ENCODE data around the gene BLTP3A.
"Not testable (repeated sequence)": the region's sequence is repeated elsewhere in the genome, so short reads cannot be mapped to it uniquely, and the experiment has no call there.

BLTP3A gene, protein sequence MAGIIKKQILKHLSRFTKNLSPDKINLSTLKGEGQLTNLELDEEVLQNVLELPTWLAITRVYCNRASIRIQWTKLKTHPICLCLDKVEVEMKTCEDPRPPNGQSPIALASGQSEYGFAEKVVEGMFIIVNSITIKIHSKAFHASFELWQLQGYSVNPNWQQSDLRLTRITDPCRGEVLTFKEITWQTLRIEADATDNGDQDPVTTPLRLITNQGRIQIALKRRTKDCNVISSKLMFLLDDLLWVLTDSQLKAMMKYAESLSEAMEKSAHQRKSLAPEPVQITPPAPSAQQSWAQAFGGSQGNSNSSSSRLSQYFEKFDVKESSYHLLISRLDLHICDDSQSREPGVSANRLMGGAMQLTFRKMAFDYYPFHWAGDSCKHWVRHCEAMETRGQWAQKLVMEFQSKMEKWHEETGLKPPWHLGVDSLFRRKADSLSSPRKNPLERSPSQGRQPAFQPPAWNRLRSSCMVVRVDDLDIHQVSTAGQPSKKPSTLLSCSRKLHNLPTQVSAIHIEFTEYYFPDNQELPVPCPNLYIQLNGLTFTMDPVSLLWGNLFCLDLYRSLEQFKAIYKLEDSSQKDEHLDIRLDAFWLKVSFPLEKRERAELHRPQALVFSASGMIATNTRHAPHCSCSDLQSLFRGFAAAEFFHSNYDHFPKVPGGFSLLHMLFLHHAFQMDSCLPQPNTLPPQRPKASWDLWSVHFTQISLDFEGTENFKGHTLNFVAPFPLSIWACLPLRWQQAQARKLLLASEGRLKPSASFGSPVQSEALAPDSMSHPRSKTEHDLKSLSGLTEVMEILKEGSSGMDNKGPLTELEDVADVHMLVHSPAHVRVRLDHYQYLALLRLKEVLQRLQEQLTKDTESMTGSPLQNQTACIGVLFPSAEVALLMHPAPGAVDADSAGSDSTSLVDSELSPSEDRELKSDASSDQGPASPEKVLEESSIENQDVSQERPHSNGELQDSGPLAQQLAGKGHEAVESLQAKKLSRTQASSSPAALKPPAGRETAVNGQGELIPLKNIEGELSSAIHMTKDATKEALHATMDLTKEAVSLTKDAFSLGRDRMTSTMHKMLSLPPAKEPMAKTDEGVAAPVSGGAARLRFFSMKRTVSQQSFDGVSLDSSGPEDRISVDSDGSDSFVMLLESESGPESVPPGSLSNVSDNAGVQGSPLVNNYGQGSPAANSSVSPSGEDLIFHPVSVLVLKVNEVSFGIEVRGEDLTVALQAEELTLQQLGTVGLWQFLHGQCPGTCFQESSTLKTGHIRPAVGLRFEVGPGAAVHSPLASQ (N-terminal part only)

DNA sequence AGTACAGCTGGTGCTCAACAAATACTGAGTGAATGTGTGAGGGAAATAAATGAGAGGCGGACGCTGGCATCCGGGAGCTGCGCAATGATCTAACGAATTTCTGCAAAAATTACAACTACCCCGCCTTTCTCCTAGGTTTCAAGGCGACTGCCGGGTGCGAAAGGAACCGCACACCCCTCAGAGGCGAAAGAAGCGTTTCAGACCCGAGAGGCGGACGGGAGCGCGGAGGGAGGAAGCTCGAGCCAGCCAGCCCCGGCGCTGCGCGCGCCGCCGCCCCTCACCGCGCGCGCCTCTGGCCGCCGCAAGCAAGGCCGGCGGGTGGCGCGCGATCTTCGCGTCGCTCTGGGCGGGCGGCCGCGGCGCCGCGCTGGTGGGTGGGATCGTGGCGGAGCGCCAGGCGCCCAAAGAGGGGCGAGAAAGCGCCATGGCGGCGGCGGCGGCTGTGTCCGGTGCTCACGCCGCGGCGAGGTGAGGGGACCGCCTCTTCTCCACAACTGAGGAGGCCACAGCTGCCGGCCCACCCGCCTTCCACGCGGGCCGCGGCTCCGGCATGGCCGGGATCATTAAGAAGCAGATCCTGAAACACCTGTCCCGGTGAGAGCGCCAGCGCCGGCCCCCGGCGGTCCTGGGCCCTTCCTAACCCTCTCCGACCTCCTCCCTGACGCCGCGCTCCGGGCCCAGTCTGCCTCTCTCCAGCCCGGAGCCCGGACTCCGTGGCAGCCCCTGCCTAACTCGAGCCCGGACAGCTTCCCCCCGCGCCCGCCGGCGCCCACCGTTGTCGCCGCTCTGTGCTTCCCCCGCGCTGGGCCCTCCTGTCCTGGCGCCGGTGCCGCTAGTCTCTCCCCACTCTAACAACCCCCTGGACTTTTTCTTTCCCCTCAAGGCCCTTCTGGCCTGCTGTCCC lies at the start of gene BLTP3A:
BLTP3A (plus strand) TSS at position 383 of the 904 bp plus-strand sequence; CDS start at position 551, 168 bp downstream.
- DNase-seq: peak; percentile 91

- DNase-seq: no peak
Observed at GRCh38 chr6:34742094-34742493, 49.8 kb upstream of the BLTP3A start.

GRCh38 chr6:34743625-34744293 lies 48.1 kb upstream of the BLTP3A start:
- DNase-seq: no peak

- DNase-seq: not testable (repeated sequence)
Observed at GRCh38 chr6:34744294-34744647, 47.6 kb upstream of the BLTP3A start.

DNA sequence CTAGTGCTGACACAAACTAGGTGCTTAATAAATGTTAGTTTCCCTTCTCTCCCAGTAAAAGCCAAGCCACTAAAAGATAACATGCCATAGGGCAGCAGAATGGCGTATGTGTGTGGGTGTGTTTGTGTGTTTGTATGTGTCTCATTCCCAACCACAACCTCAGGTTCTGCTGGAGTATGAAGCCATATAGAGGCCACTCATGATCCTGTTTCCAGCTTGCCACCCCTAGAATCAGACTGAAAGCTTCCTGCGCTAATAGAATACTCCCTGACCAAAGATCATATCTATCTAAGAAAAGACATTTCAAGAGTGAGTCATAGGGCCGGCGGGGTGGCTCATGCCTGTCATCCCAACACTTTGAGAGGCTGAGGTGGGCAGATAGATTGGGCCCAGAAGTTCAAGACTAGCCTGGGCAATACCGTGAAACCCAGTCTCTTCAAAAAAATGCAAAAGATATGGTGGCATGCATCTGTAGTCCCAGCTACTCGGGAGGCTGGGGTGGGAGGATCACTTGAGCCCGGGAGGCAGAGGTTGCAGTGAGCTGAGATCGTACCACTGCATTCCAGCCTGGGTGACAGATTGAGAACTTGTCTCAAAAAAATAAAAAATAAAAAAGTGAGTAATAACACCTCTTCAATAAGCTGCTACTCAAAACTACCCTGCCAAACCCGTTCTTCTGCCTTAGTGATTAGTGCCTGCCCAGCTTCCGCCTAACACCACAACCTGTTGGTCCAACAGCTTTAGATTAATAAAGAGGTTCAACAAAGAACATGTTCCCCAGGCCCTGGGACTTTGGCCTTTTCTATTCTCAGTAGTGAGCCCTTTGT lies 46.4 kb upstream of the BLTP3A start:
- DNase-seq: peak; percentile 84

DNA sequence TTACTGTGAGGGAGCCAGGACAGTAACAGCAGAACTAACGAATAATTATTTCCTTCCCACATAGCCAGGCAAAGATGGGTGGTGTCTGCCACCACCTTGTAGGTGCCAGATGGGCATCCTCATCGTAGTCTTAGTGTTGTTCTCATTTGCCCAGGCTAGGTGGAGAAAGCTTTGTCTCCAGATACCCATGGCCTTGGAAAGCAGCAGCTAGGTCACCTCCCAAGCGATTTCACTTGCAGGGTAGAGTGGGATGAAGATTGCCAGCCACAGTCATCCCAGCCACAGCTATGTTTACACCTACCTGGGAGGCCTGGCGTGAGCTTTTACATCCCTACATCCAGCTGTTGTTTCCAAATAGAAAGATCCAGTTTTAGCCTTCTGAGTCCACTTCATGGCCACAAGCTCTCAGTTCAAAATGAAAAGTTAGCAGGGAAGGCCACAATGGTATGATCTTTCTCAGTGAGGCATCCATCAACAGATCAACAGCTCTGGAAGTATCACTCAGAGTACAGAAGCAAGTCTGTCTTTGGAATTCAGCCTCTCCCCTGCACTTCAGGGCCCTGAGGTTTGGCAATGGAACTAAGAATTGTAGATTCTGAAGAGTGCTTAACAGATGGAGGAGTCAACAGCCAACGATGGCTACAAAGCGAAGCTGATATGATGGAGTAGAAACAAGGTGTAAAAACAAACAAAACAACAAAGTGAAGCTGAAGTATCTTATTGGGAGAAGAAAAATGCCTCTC lies 45.6 kb upstream of the BLTP3A start:
- DNase-seq: no peak

- DNase-seq: no peak
Observed at GRCh38 chr6:34748757-34749156, 43.1 kb upstream of the BLTP3A start.

- peak; percentile 61 for DNase-seq
Observed at GRCh38 chr6:34756513-34756856, 35.4 kb upstream of the BLTP3A start.

- DNase-seq: no peak
Observed at GRCh38 chr6:34757687-34758274, 34.1 kb upstream of the BLTP3A start.

DNA sequence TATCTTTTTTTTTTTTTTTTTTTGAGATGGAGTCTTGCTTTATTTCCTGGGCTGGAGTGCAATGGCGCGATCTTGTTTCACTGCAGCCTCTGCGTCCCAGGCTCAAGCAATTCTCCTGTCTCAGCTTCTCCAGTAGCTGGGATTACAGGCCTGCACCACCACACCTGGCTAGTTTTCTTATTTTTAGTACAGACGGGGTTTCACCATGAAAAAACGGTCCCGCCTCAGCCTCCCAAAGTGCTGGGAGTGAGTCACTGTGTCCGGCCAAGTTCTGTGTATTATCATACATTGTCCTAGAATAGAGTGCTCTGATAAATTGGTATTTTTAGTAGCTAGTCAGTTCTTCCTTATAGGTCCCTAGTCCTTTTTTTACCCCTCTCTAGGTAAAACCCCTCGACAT lies 31.8 kb upstream of the BLTP3A start:
- no peak for DNase-seq

GRCh38 chr6:34761681-34762080 lies 30.2 kb upstream of the BLTP3A start:
- DNase-seq: not testable (repeated sequence)

DNA sequence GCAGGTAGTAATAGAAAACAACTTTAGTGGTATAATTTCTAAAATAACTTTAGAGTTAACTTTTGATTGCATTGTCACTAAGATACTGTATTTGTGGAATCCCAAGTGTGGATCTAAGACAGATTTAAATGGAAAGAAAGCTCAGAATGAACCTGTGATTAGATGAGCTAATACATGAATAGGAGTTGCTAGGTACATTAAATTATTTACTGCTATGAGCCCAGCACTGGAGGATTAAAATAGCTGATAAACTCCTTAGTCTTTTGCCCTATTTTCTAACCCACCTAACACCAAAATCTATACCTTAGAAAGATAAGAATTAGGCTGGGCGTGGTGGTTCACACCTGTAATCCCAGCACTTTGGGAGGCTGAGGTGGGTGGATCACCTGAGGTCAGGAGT lies 23.7 kb upstream of the BLTP3A start:
- DNase-seq: no peak

- no peak for DNase-seq
Observed at GRCh38 chr6:34771727-34772126, 20.2 kb upstream of the BLTP3A start.

DNA sequence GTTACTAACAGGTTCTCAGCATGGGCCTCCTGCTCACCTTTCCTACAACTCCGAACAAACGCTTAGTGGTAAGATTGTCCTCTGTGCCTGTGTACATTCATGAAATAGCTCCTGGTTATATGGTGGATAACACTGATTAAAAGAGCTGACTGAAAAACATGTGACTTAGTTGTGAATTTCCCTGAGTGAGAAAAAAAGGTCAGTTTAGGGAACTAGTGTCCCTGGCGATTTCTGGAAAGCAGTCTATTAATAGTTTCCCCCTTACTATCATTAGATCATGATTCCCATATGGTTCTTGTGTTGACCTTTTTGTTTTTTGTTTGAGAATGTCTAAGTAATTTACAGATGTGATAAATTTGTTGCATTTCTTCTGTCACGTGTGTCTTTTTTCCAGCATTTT lies 18.9 kb upstream of the BLTP3A start:
- DNase-seq: no peak

DNA sequence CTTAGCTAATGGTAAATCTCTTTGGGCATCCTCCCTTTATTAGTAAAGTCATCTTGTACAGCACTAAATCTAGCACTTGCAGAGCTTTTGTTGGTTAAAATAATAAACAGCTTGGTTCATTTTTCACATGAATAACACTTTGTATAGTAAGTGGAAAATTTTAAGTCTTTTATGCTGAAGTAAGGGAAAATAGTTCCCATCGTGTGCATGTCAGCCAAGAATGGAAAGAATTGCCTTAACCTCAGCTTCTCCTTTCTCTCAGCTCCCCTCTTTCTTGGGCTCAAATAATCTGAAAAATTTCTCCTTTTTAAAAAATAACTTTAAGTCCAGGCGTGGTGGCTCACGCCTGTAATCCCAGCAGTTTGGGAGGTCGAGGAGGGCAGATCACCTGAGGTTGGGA lies 18.0 kb upstream of the BLTP3A start:
- DNase-seq: no peak

DNA sequence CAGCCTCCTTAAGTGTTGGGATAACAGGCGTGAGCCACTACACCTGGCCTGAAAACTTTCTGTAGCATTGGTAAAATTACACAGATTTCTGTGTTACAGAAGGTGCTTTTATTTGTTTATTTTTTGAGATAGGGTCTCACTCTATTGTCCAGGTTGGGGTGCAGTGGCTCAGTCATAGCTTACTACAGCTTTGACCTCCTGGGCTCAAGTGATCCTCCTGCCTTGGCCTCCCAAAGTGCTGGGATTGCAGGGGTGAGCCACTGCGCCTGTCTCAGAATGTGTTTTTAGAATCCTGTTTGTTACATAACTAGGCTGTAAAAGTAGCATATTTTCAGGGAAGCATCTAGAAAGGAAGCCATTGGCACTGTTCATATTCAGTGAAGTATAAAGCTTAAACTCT lies 16.9 kb upstream of the BLTP3A start:
- DNase-seq: no peak

DNA sequence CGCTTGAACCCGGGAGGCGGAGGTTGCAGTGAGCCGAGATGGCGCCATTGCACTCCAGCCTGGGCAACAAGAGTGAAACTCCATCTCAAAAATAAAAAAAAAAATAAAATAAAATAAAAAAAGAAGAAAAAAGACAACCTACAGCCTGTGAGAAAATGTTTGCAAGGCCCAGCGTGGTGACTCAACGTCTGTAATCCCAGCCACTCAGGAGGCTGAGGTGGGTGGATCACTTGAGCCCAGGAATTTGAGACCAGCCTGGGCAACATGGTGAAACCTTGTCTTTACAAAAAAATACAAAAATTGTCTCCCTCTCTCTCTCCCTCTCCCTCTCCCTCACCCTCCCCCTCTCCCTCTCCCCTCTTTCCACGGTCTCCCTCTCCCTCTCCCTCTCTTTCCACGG lies 6.5 kb upstream of the BLTP3A start:
- DNase-seq: not testable (repeated sequence)

GRCh38 chr6:34787152-34787551 lies 4.7 kb upstream of the BLTP3A start:
- DNase-seq: not testable (repeated sequence)

- no peak for DNase-seq
Observed at GRCh38 chr6:34788111-34788510, 3.8 kb upstream of the BLTP3A start.
